Mesodermal cell (in vitro differentiated cells): ENCODE results near the gene TRMT1. TPM values are rescaled to one million over a fixed set of nuclear protein-coding genes. Genes with fewer than 3 reads are reported as not detected.
"Not testable (repeated sequence)": the region's sequence is repeated elsewhere in the genome, so short reads cannot be mapped to it uniquely, and the experiment has no call there.

Experiments
- H3K27ac ChIP-seq: 2 replicates; pipeline ENCODE4 v1.7.0; 2013; ENCODE audit warnings: mild to moderate bottlenecking, low read depth, low read length, moderate library complexity; ENCODE audit not compliant: severe bottlenecking
- H3K36me3 ChIP-seq: 2 replicates; pipeline ENCODE4 v1.7.1; 2013; ENCODE audit warnings: mild to moderate bottlenecking, low read length, moderate library complexity; ENCODE audit not compliant: control insufficient read depth, insufficient read depth
- H3K4me1 ChIP-seq: one replicate; pipeline ENCODE4 v1.7.1; 2013; ENCODE audit warnings: mild to moderate bottlenecking, low read length; ENCODE audit not compliant: insufficient read depth, control insufficient read depth, poor library complexity, severe bottlenecking
- H3K4me3 ChIP-seq: 2 replicates; pipeline ENCODE4 v1.7.0; 2013; ENCODE audit warnings: low read length, control low read depth, mild to moderate bottlenecking; ENCODE audit not compliant: insufficient read depth, poor library complexity, severe bottlenecking; ENCODE audit errors: extremely low read depth
- H3K9me3 ChIP-seq: 2 replicates; pipeline ENCODE4 v1.7.1; 2013; ENCODE audit warnings: mild to moderate bottlenecking, low read length, moderate library complexity; ENCODE audit not compliant: control insufficient read depth
- WGBS, 2 experiments: methylation state at CpG; one replicate each; pipeline ENCODE4 v1.1.5; 2013; ENCODE audit warnings: missing lambda C conversion rate in 2 of 2; ENCODE audit not compliant: insufficient coverage in 2 of 2; 5-methylcytosine and 5-hydroxymethylcytosine counted together
- polyA plus RNA-seq, 2 experiments: library from polyadenylated mRNA; stranded (reverse); fragments of 50-300 nt; gene quantifications; one replicate each; pipeline ENCODE4 v1.2.3, GENCODE V29; 2013

TRMT1 gene
- 36.2 TPM for polyA plus RNA-seq (2013, experiment 1 of 2)
- polyA plus RNA-seq (2013, experiment 2 of 2), result 27.4 TPM

DNA sequence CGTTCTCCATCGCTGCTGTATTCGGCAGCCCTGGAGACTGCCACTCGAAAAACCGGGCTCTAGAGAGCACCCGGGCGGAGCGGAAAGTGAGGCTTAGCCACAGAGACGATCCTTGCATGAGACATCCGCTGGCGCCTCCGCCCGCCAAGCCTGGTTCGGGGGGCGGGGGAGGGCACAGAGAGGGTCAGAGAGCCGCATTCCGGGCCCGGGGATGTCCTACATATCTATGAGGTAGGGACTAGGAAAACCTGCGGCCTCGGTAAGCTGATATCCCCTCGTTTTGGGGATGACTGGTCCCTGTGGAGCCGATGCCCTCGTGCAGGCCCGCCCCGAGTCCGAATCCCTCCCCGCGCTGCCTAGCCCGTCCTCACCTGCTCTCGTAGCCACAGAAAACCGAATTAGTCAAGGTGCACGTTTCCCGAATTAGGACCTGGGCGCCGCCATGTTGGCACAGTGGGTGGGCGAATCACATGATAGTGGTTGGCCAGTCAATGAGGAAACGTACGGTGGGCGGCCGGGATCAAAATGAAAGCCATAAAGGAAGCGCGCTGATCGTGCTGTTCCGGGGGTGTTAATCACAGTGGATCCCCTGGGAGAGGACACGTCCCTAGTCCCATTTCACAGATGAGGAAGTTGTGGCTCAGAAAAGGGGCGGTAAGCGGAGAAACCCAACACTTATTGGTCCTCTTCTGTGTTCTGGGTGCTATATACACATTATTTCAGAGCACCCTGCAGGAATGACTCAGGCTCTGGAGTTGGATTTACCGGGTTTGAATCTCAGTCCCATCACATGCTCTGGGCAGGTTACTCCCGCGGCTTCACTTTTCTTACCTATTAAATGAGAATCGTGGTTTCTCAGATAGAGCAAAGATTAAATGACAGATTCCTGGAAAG is at the start of gene TRMT1:
TSS of gene TRMT1 (minus strand) at position 459 of the 894 bp plus-strand sequence. CDS start at position 118, 341 bp downstream.
- H3K9me3 ChIP-seq, result no peaks in the 10 kb centered on the region

DNA sequence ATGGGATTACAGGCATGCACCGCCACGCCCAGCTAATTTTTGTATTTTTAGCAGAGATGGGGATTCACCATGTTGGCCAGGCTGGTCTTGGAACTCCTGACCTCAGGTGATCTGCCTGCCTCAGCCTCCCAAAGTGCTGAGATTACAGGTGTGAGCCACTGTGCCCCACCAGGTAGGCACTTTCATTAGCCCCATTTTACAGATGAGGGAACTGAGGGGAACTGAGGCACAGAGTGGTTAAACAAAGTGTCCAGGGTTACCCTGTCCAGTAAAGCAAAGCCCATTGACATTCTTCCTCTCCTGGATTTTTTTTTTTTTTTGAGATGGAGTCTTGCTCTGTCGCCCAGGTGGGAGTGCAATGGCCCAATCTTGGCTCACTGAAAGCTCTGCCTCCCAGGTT is 49.6 kb upstream of the TRMT1 start:
- H3K4me1 ChIP-seq, result peaks cover 45% of the 10 kb centered on the region
- H3K9me3 ChIP-seq, H3K4me3 ChIP-seq, H3K27ac ChIP-seq, H3K36me3 ChIP-seq: not testable (repeated sequence)
- 82 to 90% methylated on average over 3 of the region's 3 CpGs for WGBS, 2 experiments

More for the DNA sequence above, at the start of gene TRMT1:
- peak within 1 kb of the TSS; percentile 94 for H3K27ac ChIP-seq
- H3K4me1 ChIP-seq, result peaks cover 25% of the 10 kb centered on the region
- 0 to 1% methylated on average over 46 to 47 of the region's 51 CpGs for WGBS, 2 experiments
- H3K4me3 ChIP-seq, result peak within 1 kb of the TSS; percentile 94
- H3K36me3 ChIP-seq, result peaks cover 47% of the 10 kb centered on the region

DNA sequence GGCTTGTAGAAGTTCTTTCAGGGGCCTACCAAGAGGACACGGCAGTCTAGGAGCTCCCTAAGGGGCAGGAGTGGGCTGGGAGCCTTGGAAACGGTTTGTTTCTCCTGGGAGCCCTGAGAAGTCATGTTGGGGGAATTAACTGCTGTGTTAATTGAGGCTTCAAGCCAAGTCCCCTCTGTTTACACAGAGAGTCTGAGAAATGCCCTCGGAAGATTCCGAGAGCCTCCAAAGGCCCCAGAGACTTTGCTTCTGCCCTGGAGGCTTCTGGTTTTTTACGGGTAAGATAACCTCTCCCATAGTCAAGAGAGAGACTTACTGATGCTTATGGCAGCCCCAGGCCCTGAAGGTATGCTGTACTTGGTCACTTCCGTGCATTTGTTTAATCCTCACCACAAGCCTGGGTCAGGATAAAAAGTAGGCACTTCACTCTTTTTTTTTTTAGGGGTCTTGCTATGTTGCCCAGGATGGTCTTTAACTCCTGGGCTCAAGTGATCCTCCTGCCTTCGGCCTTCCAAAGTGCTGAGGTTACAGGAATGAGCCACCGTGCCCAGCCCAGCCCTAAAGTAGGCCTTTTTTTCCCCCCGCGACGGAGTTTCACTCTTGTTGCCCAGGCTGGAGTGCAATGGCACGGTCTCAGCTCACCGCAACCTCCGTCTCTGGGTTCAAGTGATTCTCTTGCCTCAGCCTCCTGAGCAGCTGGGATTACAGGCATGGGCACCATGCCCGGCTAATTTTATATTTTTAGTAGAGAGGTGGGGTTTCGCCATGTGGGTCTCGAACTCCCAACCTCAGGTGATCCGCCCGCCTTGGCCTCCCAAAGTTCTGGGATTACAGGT is 48.8 kb upstream of the TRMT1 start:
- Histone ChIP-seq H3K4me1 (peaks cover 45% of the 10 kb centered on the region), H3K4me3 (no peak overlapping the region)

DNA sequence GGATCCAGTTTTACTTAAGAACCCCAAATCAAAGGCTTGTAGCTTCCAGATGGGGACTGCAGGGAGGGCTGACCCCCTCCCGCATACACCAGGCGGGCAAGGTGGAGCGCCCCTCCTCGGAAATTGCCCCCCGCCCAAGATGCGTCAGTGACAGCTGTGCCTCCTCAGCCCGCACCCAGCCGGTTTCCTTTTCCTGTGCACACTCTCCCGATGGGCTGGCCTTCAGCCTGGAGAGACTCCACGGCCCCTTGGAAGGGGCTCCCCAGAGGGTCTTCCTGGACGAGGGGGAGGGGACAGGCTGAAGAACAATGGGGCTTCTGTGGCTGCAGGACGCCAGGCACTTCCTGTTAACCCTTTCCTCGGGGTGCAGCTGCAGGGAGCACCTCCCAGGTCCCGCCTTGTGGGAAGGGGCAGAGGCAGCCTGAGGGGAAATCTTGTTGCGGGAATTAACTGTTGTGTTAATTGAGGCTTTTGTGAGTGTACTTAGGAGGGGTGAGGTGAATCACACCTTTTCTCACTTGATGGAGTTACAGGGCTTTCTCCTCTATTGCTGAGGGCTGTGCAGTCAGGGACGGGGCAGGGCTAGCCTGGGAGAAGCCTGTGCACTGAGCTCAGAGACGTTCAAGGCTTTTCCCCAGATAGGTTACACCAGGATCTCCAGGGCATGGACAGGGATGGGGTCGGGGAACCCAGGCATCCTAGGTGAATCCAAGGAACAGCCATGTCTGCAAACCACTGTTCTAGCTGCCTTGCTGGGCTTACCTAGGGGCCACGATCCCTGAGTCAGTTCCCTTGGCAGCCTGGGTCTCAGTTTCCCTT is 48.0 kb upstream of the TRMT1 start:
- peak overlapping the region; percentile 98 for H3K27ac ChIP-seq
- H3K4me1 ChIP-seq, result peaks cover 37% of the 10 kb centered on the region
- WGBS, 2 experiments, result 4% methylated on average over 16 of the region's 19 CpGs
- H3K9me3 ChIP-seq, result no peaks in the 10 kb centered on the region
- no peaks in the 10 kb centered on the region for H3K36me3 ChIP-seq
- H3K4me3 ChIP-seq, result peak overlapping the region; percentile 32

More for the DNA sequence above, 48.8 kb upstream of the TRMT1 start:
- Histone ChIP-seq H3K27ac (peak overlapping the region; percentile 98), H3K36me3 (no peaks in the 10 kb centered on the region), H3K9me3 (no peaks in the 10 kb centered on the region)
- 71 to 73% methylated on average over 17 to 19 of the region's 19 CpGs for WGBS, 2 experiments

DNA sequence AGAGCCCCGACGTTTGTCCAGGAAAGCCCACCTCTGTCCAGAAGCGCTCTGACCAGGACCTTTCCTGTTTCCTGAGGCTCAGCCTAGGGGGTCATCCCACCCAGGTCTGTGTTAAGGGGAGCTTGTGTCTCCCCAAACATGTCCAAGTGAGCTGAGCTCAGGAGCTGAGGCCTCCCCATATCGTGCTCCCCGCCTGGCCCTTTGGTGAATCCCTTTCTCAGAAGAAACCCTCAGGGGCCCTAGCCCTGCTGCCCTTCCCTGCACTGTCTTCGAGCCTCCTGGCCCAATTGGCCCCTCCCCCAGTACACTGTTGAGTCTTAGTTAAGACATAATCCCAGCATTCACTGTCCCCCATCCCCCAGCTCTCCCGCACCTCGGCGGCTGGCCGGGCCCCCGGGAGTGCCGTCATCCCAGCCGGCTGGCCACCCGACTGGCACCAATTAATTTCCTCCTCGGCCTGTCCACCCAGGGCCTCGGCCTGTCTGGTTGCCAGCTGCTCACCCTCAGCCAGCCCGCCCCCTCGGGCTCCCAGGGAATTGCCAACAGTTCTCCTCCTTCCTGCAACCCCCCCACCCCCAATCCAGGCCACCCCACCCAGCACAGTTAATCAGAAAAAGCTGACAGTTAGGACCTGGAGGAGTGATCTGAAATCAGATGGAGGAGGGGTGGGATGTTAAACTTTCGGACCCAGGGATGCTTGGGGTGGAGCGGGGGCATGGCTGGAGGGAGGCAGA is 47.2 kb upstream of the TRMT1 start:
- Histone ChIP-seq H3K36me3 (no peaks in the 10 kb centered on the region), H3K4me3 (peak overlapping the region; percentile 32), H3K9me3 (no peaks in the 10 kb centered on the region), H3K4me1 (peaks cover 35% of the 10 kb centered on the region), H3K27ac (peak overlapping the region; percentile 98)
- 1 to 2% methylated on average over 14 to 19 of the region's 20 CpGs for WGBS, 2 experiments

DNA sequence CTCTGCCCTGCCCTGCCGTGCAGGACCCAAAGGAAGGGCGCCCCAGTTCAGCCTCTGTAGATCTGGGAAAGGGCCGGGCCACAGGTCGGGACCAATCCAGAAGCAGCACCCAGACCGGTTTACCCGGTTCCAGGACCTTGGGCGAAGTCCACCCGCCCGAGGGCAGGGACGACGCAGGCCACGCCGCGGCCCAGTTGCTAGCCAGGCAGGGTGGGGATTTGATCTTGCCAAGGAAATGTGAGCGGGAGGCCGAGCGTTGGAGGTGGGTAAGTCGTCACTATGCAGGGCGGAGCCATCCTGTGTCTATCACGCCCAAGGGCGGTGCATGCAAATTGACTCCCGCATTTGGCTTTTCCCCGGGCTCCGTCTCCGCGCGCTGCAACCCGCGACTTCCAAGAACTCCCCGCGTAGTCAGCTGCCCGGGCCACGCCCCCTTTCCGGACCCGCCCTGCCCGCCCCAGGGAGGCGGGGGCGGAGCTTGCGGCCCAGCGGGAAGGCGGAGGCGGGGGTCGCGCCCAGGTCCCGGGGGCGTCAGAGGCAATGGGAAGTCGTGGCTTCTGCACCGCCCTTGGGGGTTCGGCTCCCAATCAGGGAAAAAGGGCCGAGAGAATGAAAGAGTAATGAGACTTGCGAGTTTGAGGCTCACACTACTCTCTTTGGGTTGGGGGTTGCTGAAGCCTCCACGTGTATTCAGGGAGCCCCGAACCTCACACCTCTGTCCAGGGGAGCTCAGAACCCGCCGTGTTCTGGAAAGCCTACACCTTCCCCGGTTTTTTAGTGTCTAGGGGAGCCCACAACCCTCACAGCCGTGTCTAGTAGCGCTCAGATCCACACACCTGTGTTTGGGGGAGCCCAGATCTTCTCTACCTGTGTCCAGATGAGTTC is 46.4 kb upstream of the TRMT1 start:
- H3K27ac ChIP-seq, result peak overlapping the region; percentile 98
- H3K36me3 ChIP-seq, result no peaks in the 10 kb centered on the region
- H3K4me3 ChIP-seq, result peak overlapping the region; percentile 32
- no peaks in the 10 kb centered on the region for H3K9me3 ChIP-seq
- WGBS, 2 experiments, result 2 to 3% methylated on average over 35 to 55 of the region's 58 CpGs
- H3K4me1 ChIP-seq, result peaks cover 35% of the 10 kb centered on the region

DNA sequence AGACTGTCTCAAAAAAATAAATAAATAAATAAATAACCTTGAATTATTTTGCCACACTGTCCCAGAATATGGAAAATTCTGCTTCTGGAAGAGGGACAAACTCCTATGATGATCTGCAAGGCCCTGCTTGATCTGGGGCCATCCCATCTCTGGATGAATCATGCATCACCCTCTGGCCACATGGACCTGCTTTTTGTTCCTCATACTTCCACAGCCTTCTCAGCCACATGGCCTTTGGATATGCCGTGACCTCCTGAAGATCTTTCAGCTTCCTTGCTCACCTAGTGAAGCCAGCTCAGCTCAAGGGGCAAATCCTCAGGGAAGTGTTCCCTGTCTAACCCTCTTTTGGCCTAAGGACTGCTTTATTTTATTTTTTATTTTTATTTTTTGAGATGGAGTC is 44.0 kb upstream of the TRMT1 start:
- no peak overlapping the region for H3K27ac ChIP-seq
- H3K9me3 ChIP-seq, result no peaks in the 10 kb centered on the region
- H3K4me3 ChIP-seq, result no peak overlapping the region
- 100% methylated on average over 1 of the region's 1 CpG for WGBS, 2 experiments
- peaks cover 28% of the 10 kb centered on the region for H3K4me1 ChIP-seq
- no peaks in the 10 kb centered on the region for H3K36me3 ChIP-seq

DNA sequence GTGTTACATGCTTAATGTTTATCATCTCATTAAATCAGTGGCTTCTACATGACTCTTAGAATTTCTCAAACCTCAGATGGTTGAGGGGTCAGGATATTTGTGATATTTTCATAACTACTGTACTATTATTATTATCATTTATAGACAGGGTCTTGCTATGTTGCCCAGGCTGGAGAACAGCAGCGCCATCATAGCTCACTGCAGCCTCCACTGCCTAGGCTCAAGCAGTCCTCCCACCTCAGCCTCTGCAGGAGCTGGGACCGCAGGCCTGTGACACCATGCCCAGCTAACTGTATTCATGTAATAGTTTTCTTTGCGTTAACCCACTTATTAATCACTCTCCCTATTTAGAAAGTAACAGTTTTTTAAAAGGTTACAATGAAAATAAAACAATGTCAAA is 43.2 kb upstream of the TRMT1 start:
- H3K27ac ChIP-seq, result no peak overlapping the region
- 89 to 100% methylated on average over 1 of the region's 3 CpGs for WGBS, 2 experiments
- H3K4me1 ChIP-seq, result peaks cover 20% of the 10 kb centered on the region
- no peaks in the 10 kb centered on the region for H3K9me3 ChIP-seq
- H3K4me3 ChIP-seq, result no peak overlapping the region
- H3K36me3 ChIP-seq, result peaks cover under 1% of the 10 kb centered on the region
